Erythroblast (primary cell): ENCODE results near the gene DNMT1.

Experiments
- GATA1 ChIP-seq: IDR thresholded peaks from 2 replicates; pipeline ENCODE4 v1.6.1; 2011; ENCODE audit warnings: low read depth, mild to moderate bottlenecking, control low read depth, low read length, moderate library complexity
- POLR2A ChIP-seq: IDR thresholded peaks from 2 replicates; pipeline ENCODE4 v1.6.1; 2011; ENCODE audit warnings: mild to moderate bottlenecking, low read length

DNA sequence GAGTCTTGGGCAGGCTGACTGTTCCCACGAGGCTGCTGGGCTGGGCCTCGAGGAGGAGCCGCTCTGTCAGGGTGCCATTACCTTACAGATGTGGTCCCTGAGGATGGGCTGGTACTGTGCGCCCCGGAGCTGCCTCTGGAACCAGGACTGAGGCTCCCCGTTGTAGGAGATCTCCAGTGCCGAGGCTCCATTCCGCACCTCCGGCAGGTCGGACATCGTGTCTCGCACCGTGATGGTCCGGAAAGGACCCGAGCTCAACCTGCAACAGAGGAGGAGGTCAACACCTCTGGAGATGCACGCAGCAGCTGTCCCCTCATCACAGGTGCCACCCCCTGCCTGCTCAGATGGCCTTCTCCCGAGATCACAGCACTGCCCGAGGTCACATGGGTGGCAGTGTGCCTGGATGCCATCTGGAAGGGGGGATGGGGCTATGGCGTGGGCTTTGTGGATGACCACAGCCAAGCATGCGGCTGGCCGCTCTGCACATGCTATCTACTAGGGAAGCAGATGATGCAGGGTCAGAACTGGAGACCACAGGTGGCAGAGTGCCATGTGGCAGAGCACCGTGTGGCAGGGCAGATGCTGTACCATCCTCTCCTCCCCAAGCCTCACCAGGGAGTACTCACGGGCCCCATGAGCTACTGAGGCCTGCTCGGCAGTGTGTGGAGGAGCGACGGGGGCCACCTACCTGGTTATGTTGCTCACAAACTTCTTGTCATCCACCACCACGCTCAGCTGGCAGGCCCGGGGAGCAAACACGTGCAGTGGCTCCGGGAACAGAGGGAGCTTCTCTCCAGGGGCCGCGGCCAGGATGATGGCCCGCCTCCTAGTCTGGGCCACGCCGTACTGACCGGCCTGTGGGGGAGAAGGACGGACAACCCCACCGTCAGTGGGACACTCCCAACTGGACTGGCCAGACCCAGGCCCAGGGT, 56.7 kb downstream of the DNMT1 start:
- no peak for TF ChIP-seq POLR2A
- TF ChIP-seq GATA1, result no peak
